ENCODE measurements around the gene PXK. TPM values are rescaled to one million over a fixed set of nuclear protein-coding genes. Genes with fewer than 3 reads are reported as not detected.

The PXK gene
- total RNA-seq, 1 experiment from 2014 or later: 32.2 TPM

DNA sequence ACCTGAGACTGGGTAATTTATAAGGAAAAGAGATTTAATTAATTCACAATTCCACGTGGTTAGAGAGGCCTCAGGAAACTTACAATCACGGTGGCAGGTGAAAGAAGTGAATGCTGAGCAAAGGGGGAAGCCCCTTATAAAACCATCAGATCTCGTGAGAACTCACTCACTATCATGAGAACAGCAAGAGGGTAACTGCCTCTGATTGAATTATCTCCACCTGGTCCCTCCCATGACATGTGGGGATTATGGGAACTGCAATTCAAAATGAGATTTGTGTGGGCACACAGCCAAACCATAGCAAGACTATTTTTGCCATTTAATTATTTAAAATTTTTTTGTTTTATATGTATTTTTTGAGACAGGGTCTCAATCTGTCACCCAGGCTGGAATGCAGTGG is 132.2 kb downstream of the PXK start:
- DNase-seq (ENCODE audit: low read depth): no peak

DNA sequence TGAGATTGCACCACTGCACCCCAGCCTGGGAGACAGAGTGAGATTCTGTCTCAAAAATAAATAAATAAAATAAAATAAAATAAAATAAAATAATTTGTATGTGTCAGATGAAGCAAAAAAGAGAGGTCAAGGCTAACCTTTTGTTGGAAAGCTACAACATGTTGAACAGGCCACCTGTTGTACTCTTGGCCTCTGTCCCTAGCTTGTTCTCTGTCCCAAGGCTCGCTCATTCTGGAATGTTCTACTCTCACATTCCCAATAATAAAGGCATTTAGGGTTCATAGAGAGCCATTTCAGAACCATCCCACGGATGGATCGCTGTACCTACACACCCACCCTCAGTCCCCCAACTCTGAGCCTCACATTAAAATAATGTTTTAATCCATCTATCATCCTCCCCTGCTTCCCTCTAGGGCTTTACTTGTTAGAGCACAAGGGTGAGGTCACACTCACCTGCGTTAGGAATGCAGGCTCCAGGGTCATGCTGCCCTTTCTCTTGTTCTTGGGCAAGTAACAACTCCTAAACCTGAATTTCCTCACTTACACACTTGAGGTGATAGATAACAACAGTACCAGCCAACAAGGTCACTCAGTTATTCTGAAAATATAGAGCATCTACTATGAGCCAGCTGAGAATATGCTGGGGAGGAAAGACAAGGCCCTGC is 134.3 kb downstream of the PXK start:
- DNase-seq (ENCODE audit: low read depth): no peak

DNA sequence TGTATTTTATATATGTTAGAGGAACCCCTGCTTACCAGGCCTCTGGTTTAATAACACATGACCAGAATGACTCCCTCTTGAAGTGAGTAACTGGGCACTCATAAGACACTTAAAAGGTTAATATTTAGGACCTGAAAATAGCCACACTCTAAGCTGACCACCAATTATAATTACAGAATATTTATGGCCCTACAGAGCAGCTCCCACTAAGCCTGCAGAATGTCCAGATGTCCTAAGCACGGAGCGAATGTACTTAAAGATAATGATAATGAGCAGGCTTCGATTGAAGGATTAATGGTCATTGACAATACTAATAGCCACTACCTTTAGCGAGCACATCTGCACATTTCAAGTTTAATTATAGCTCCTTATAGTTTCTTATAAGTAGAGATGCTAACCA is 136.4 kb downstream of the PXK start:
- no peak for DNase-seq (ENCODE audit: low read depth)

DNA sequence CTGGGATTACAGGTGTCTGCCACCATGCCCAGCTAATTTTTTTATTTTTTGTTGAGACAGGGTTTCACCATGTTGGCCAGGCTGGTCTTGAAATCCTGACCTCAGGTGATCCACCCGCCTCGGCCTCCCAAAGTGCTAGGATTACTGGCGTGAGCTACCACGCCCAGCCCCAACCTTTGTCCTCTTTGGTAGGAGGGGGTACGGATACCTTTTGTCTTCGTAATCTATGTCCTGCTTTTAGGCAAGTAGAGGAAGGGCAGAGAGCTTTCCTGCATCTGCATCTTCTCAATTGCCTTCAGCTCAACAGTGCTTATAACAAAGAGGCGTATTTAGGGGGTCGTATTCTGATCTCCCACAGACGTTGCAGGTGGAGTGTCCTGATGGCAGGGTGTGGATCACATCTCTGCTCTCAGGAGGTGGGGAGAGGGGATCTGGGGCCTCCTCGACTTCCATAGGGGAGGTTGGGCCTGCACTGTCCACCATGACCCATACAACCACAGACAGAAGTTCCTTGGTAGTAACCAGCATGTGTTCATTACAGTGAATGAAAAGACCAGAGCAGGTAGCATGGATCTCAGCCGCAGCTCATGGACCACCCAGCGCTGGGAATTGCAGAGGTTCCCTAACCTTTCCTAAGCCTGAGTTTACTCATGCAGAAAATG is 137.8 kb downstream of the PXK start:
- DNase-seq (ENCODE audit: low read depth): no peak

DNA sequence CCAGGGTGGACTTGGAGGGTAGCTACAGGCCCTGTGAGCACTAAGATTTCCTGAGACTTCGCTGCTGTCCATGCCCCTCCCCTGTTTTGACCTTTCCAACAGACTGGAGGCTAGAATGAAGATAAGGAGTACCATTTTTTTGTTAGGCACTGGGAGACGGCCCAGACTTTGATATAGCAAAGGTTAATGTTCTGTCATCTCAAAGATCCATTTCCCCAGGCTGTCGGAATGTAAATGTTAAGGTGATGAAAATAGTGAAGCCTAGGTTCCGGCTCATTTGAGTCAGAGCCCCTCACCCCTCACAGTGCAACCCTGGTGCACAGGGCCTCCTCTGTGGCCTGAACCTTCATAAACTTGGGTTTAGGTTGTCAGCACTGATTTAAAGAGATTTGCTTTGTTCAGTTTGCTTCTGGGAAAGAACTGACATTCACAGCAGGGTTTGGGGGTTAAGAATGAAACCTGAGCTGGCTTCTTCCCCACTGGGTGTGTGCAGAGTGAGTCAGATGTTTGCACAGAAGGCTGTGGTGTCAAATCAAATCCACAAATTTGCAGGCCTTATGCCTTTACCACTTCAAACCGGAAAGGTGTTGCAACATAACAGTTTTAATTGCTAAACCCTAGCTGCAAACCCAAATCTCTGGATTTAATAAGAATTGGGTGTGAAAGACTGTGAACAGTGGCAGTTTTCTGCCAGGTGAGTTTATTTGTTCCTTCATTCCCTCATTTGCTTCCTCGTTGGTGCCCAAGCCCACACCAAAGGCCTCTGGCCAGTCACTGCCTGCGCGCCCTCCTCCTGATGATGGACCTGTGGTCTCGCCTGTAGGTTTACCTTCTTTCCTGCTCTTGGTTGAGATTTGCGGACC is 138.6 kb downstream of the PXK start:
- DNase-seq (ENCODE audit: low read depth): peak; percentile 88

DNA sequence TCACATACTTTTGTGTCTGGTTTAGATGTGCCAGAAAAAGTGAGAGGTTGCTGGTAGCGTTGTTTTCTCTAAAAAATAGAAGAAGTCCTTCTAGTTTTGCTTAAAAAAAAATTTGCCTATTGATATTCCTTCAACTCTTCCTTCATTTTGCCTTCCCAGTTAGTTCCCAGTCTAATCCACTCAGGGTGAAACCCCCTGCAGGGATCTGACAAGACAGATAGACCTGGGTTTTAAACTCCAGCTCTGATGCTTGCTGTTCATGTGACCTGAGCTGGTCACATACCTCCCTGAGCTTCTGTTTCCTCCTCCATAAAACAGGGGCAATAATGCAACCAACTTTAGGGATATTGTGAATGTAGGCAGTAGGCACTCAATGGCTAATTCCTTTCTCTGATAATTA is 140.6 kb downstream of the PXK start:
- DNase-seq (ENCODE audit: low read depth): no peak

DNA sequence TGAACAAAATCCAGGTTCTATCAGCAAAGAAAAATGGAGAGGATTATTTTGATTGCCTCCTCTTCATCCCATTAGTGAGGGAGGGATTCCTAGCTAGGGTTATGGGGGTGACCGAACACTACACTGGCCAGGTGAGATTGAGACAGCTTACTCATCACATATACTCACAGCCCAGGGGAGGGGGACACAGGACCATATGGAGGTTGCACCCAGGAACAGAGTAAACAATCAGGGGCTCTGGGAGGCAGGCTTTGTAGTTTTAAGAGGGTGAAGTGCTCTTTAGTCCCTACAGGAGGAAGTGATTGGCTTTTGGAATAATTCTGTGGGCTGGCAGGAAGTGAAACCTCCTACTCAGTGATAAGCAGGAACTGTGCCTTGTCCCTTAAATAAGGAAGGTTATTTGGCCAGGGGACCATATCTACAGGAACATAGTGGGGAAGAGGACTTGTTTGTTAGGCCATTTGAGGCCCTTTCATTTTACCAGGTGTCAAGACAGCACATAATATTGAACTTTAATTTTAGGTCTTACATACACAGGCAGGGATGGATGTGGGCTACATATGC is 141.7 kb downstream of the PXK start:
- DNase-seq (ENCODE audit: low read depth): no peak

DNA sequence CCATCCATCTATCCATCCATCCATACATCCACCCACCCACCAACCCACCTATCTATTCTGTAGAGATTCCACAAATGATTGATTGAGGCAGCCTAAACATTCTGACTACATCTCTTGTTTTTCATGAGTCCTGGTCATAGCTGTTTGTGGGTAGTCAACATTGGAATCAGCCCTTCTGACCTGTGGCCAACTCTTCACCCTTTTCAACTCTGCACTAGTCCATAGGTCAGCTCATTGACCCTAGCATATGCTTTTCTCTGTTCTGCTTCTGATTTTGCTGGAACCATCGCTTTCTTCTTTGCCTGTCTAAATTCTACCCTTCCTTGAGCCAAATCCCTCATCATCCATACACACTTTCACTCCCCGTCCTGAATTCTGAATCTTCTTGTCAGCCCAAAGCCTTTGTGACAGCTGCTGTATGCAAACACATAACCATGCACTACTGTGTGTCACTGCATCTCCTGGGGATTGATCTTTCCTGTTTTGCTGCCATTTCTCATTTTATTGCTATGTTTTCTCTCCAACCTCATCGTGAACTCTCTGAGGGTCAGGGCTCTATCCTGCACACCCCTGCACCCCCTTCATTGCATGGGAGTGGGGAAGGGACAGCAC is 142.4 kb downstream of the PXK start:
- no peak for DNase-seq (ENCODE audit: low read depth)

Other genes starting within 250 kb of the PXK start
- not detected in 2 replicates for gene DNASE1L3, start 121.9 kb upstream of the PXK start, total RNA-seq (2014; rRNA removed; shearing (Covaris generic))
- gene ABHD6, start 95.1 kb upstream of the PXK start, total RNA-seq (2014; rRNA removed; shearing (Covaris generic)): 11.6 and 11.9 TPM in 2 replicates
- 12.2 and 14.6 TPM in 2 replicates for gene RPP14, start 26.6 kb upstream of the PXK start, total RNA-seq (2014; rRNA removed; shearing (Covaris generic))
- 10.4 and 10.6 TPM in 2 replicates for gene HTD2, start 26.4 kb upstream of the PXK start, total RNA-seq (2014; rRNA removed; shearing (Covaris generic))
- 172 and 254 TPM in 2 replicates for gene PDHB, start 100.9 kb downstream of the PXK start, total RNA-seq (2014; rRNA removed; shearing (Covaris generic))
- 5.7 and 11.6 TPM in 2 replicates for gene KCTD6, start 159.2 kb downstream of the PXK start, total RNA-seq (2014; rRNA removed; shearing (Covaris generic))
- 2.8 and 18.5 TPM in 2 replicates for gene ACOX2, start 204.3 kb downstream of the PXK start, total RNA-seq (2014; rRNA removed; shearing (Covaris generic))
- 0.12 and 0.42 TPM in 2 replicates for gene FAM107A, start 244.5 kb downstream of the PXK start, total RNA-seq (2014; rRNA removed; shearing (Covaris generic))